ENCODE measurements around the gene SH3BP1. TPM values are rescaled to one million over a fixed set of nuclear protein-coding genes. Genes with fewer than 3 reads are reported as not detected.
A peak's percentile ranks its signal among the peaks of the same experiment; 100 is the strongest.

Gene SH3BP1
- total and polyA plus RNA-seq, 9 of the 15 experiments (the other 6 are each of a cell fraction or from before 2014, with no cell fraction given): 0.10 to 36.2 (median 10.4) TPM

GRCh38 chr22:37643225-37643847 is 3.9 kb downstream of the SH3BP1 start:
- peaks cover 11% of the 10 kb centered on the region for H3K79me2 ChIP-seq (ENCODE audit: control insufficient read depth, insufficient read depth, low read length)
- H3K4me3 ChIP-seq: no peak overlapping the region
- TF ChIP-seq ZNF24 (IDR thresholded peaks at IDR 0.05): no peak
- TF ChIP-seq DDX20 (tag; IDR thresholded peaks at IDR 0.05; ENCODE audit: low read depth): no peak
- TF ChIP-seq TFAP4 (CRISPR knock-in tag; IDR thresholded peaks at IDR 0.05; ENCODE audit: borderline replicate concordance): peak; percentile 38; the same call in 1 of the 2 replicates
- no peak for TF ChIP-seq SMAD3 (CRISPR knock-in tag; conservative IDR thresholded peaks at IDR 0.05)
- TF ChIP-seq FOXK2 (conservative IDR thresholded peaks at IDR 0.05 in 1 of 2, IDR thresholded peaks at IDR 0.05 in 1 of 2; ENCODE audit: low read depth in 2 of 2): no peak
- TF ChIP-seq HNRNPK (IDR thresholded peaks at IDR 0.05; ENCODE audit: low read depth, low read length, poor library complexity, severe bottlenecking): no peak
- 0 out of 2 replicates have a peak, but pooled peaks have one; percentile 23 for TF ChIP-seq JUND (IDR thresholded peaks at IDR 0.05; ENCODE audit: borderline replicate concordance, low read depth, low read length)
- TF ChIP-seq JUND (tag; IDR thresholded peaks at IDR 0.05; ENCODE audit: borderline replicate concordance, low read depth, low read length): no peak; the same call in 2 of the 3 replicates
- peak; percentile 58 for TF ChIP-seq SMC3 (conservative IDR thresholded peaks at IDR 0.05; ENCODE audit: insufficient read depth, low read depth, low read length)
- TF ChIP-seq REST (IDR thresholded peaks at IDR 0.05; ENCODE audit: borderline replicate concordance): peak; percentile 58
- no peak for TF ChIP-seq REST (CRISPR knock-in tag; IDR thresholded peaks at IDR 0.05; ENCODE audit: low read depth)
- no peak for TF ChIP-seq HNRNPH1 (optimal IDR thresholded peaks at IDR 0.05; ENCODE audit: low read depth, low read length)

More at GRCh38 chr22:37643225-37643847, 3.9 kb downstream of the SH3BP1 start:
- Histone ChIP-seq H3K4me1 (replicated peaks in 1 of 2; ENCODE audit: control insufficient read depth in 2 of 2, insufficient read depth in 2 of 2, low read length in 2 of 2) (peaks cover 10 to 51% of the 10 kb centered on the region in 2 experiments; a peak in 4 of 5 replicates), H3K9ac (ENCODE audit: insufficient read depth in 1 of 2, low read depth in 2 of 2, low read length in 2 of 2) (peak overlapping the region in 1 of 2 experiments; percentile 24; a peak in 2 of 4 replicates), H2AFZ (ENCODE audit: low read depth, low read length) (no peak overlapping the region), H3K9me3 (replicated peaks; ENCODE audit: control insufficient read depth, insufficient read depth, low read depth, low read length) (no peaks in the 10 kb centered on the region), H3K27ac (ENCODE audit: extremely low read depth, low read depth, low read length) (no peak overlapping the region; the same call in 2 of the 3 replicates), H4K20me1 (replicated peaks; ENCODE audit: control insufficient read depth, insufficient read depth, low read length) (no peaks in the 10 kb centered on the region), H3K9me1 (ENCODE audit: control insufficient read depth, insufficient read depth, low read length) (no peaks in the 10 kb centered on the region), H3K36me3 (ENCODE audit: control insufficient read depth, insufficient read depth, low read length) (peaks cover 52% of the 10 kb centered on the region; the same call in 2 of the 3 replicates), H3K27me3 (ENCODE audit: control insufficient read depth in 2 of 2, insufficient read depth in 2 of 2, low read length in 2 of 2) (no peaks in the 10 kb centered on the region), H3K4me2 (ENCODE audit: insufficient read depth, low read length) (no peak overlapping the region)
- DNase-seq (ENCODE audit: extremely low read depth in 1 of 4, low spot score in 3 of 4) (peak; percentile 58 to 76 (median 68)), ATAC-seq (peak; percentile 88), FAIRE-seq (peak; percentile 67)
- in situ Hi-C loops (cut with MboI): no loop called here
- intact Hi-C loops (cut with micrococcal nuclease): loop anchor here (1.0 kb wide), 1 partner anchor 38 kb away; no protein-coding TSS in a partner anchor
- POLR2A ChIA-PET: interaction anchor here (0.6 to 3.0 kb wide), 6 partner anchors 9 to 350 kb away, joined by 3 to 14 read pairs (median 4); partner anchors contain the start of gene PDXP
- CTCF ChIA-PET (ENCODE audit: low intra/inter-chr PET ratio): interaction anchor here (0.7 to 1.4 kb wide), 2 partner anchors 39 to 149 kb away, joined by 3 to 8 read pairs; no protein-coding TSS in a partner anchor
- WGBS (ENCODE audit: insufficient coverage, low coverage, missing lambda C conversion rate): 36% methylated on average over 8 of the region's 9 CpGs
- BruUV-seq (replicated peaks): no TSS peak
